ENCODE measurements around the gene ROR1. TPM values are rescaled to one million over a fixed set of nuclear protein-coding genes. Genes with fewer than 3 reads are reported as not detected.

The ROR1 gene
- polyA plus RNA-seq, 3 donors from 2014 or later: 1.1 to 3.3 (median 1.2) TPM

- no peaks in the 10 kb centered on the region for H3K4me1 Mint-ChIP-seq
- H3K27me3 Mint-ChIP-seq (ENCODE audit: low read depth in 3 of 3): peaks cover 0 to 8% (median 0%) of the 10 kb centered on the region in 3 donors
- H3K9me3 Mint-ChIP-seq: no peaks in the 10 kb centered on the region
- peak; percentile 25 to 48 (median 47) for DNase-seq
- H3K27ac Mint-ChIP-seq: no peak overlapping the region
- H3K36me3 Mint-ChIP-seq: no peaks in the 10 kb centered on the region
- H3K4me3 Mint-ChIP-seq: no peak overlapping the region
Measured at GRCh38 chr1:64136752-64137411, 363.1 kb downstream of the ROR1 start.

- Mint-ChIP-seq H3K27me3 (ENCODE audit: low read depth in 3 of 3) (peaks cover 0 to 8% (median 0%) of the 10 kb centered on the region in 3 donors), H3K4me3 (no peak overlapping the region), H3K36me3 (no peaks in the 10 kb centered on the region), H3K27ac (no peak overlapping the region), H3K4me1 (no peaks in the 10 kb centered on the region), H3K9me3 (no peaks in the 10 kb centered on the region)
- DNase-seq: no peak
Measured at GRCh38 chr1:64137412-64137803, 363.6 kb downstream of the ROR1 start.

DNA sequence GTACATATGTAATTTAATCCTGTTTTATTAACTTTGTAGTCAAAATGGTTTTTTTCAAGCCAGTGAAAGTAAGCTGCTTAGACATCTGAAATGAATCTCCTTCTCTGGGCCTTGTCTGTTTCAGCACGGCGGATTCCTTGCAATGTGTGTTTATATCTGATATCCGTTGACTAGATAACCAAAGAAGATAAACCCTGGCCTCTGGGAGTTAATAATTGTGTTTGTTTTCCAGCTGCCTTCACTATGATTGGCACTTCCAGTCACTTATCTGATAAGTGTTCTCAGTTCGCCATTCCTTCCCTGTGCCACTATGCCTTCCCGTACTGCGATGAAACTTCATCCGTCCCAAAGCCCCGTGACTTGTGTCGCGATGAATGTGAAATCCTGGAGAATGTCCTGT is 366.1 kb downstream of the ROR1 start:
- Mint-ChIP-seq H3K4me3 (no peak overlapping the region), H3K27ac (no peak overlapping the region), H3K4me1 (no peaks in the 10 kb centered on the region), H3K36me3 (no peaks in the 10 kb centered on the region), H3K27me3 (ENCODE audit: low read depth in 3 of 3) (peaks cover 2 to 3% (median 3%) of the 10 kb centered on the region in 3 donors), H3K9me3 (no peaks in the 10 kb centered on the region)
- no peak for DNase-seq

GRCh38 chr1:64140596-64140995 is 366.8 kb downstream of the ROR1 start:
- DNase-seq: no peak
- H3K36me3 Mint-ChIP-seq: no peaks in the 10 kb centered on the region
- peaks cover 2 to 5% (median 3%) of the 10 kb centered on the region in 3 donors for H3K27me3 Mint-ChIP-seq (ENCODE audit: low read depth in 3 of 3)
- H3K4me1 Mint-ChIP-seq: no peaks in the 10 kb centered on the region
- H3K4me3 Mint-ChIP-seq: no peak overlapping the region
- no peak overlapping the region for H3K27ac Mint-ChIP-seq
- no peaks in the 10 kb centered on the region for H3K9me3 Mint-ChIP-seq

GRCh38 chr1:64147045-64147724 is 373.4 kb downstream of the ROR1 start:
- Mint-ChIP-seq H3K27me3 (ENCODE audit: low read depth in 3 of 3) (peaks cover 0 to 9% (median 8%) of the 10 kb centered on the region in 3 donors), H3K4me3 (no peak overlapping the region), H3K4me1 (no peaks in the 10 kb centered on the region)

DNA sequence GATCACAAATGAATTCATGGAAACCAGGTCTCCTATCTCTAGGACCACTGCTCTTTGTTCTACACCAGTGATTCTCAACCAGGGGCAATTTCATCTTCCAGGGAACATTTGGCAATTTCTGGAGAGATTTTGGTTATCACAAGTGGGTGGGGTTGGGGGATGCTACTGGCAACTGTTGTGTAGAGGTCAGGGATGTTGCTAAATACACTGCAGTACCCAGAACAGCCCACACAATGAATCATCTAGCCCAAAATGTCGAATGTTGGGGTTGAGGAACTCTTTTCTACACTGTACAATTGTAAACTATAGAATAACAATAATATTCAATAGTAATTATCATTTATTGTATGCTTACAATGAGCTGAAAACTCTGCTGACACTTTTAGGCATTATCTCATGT is 373.9 kb downstream of the ROR1 start:
- H3K27ac Mint-ChIP-seq: no peak overlapping the region
- H3K9me3 Mint-ChIP-seq: no peaks in the 10 kb centered on the region
- H3K27me3 Mint-ChIP-seq (ENCODE audit: low read depth in 3 of 3): peaks cover 0 to 9% (median 8%) of the 10 kb centered on the region in 3 donors
- H3K4me1 Mint-ChIP-seq: no peaks in the 10 kb centered on the region
- no peak for DNase-seq
- H3K36me3 Mint-ChIP-seq: no peaks in the 10 kb centered on the region
- H3K4me3 Mint-ChIP-seq: no peak overlapping the region

More at GRCh38 chr1:64147045-64147724, 373.4 kb downstream of the ROR1 start:
- Mint-ChIP-seq H3K27ac (no peak overlapping the region), H3K36me3 (no peaks in the 10 kb centered on the region), H3K9me3 (no peaks in the 10 kb centered on the region)
- DNase-seq: no peak

- no peaks in the 10 kb centered on the region for H3K9me3 Mint-ChIP-seq
- H3K27ac Mint-ChIP-seq: no peak overlapping the region
- peaks cover 0 to 6% (median 4%) of the 10 kb centered on the region in 3 donors for H3K27me3 Mint-ChIP-seq (ENCODE audit: low read depth in 3 of 3)
- H3K4me3 Mint-ChIP-seq: no peak overlapping the region
- H3K36me3 Mint-ChIP-seq: no peaks in the 10 kb centered on the region
- DNase-seq: no peak
- H3K4me1 Mint-ChIP-seq: no peaks in the 10 kb centered on the region
Measured at GRCh38 chr1:64150266-64150665, 376.4 kb downstream of the ROR1 start.

GRCh38 chr1:64150729-64151230 is 377.0 kb downstream of the ROR1 start:
- H3K36me3 Mint-ChIP-seq: no peaks in the 10 kb centered on the region
- H3K27ac Mint-ChIP-seq: no peak overlapping the region
- H3K9me3 Mint-ChIP-seq: no peaks in the 10 kb centered on the region
- H3K4me1 Mint-ChIP-seq: no peaks in the 10 kb centered on the region
- no peak for DNase-seq
- peaks cover 0 to 6% (median 4%) of the 10 kb centered on the region in 3 donors for H3K27me3 Mint-ChIP-seq (ENCODE audit: low read depth in 3 of 3)
- no peak overlapping the region for H3K4me3 Mint-ChIP-seq

GRCh38 chr1:64155278-64155677 is 381.5 kb downstream of the ROR1 start:
- Mint-ChIP-seq H3K4me3 (no peak overlapping the region), H3K27ac (no peak overlapping the region), H3K36me3 (no peaks in the 10 kb centered on the region), H3K9me3 (no peaks in the 10 kb centered on the region), H3K27me3 (ENCODE audit: low read depth in 3 of 3) (peaks cover 0 to 2% (median 0%) of the 10 kb centered on the region in 3 donors), H3K4me1 (no peaks in the 10 kb centered on the region)
- DNase-seq: no peak

- DNase-seq: no peak
- Mint-ChIP-seq H3K27ac (no peak overlapping the region), H3K4me3 (no peak overlapping the region), H3K27me3 (ENCODE audit: low read depth in 3 of 3) (peaks cover 0 to 8% (median 1%) of the 10 kb centered on the region in 3 donors), H3K4me1 (no peaks in the 10 kb centered on the region), H3K9me3 (no peaks in the 10 kb centered on the region), H3K36me3 (no peaks in the 10 kb centered on the region)
Measured at GRCh38 chr1:64161357-64161941, 387.6 kb downstream of the ROR1 start.

- H3K4me1 Mint-ChIP-seq: no peaks in the 10 kb centered on the region
- no peak overlapping the region for H3K27ac Mint-ChIP-seq
- H3K36me3 Mint-ChIP-seq: no peaks in the 10 kb centered on the region
- DNase-seq: no peak
- H3K4me3 Mint-ChIP-seq: no peak overlapping the region
- H3K27me3 Mint-ChIP-seq (ENCODE audit: low read depth in 3 of 3): peaks cover 0 to 7% (median 1%) of the 10 kb centered on the region in 3 donors
- H3K9me3 Mint-ChIP-seq: no peaks in the 10 kb centered on the region
Measured at GRCh38 chr1:64162151-64162550, 388.3 kb downstream of the ROR1 start.

DNA sequence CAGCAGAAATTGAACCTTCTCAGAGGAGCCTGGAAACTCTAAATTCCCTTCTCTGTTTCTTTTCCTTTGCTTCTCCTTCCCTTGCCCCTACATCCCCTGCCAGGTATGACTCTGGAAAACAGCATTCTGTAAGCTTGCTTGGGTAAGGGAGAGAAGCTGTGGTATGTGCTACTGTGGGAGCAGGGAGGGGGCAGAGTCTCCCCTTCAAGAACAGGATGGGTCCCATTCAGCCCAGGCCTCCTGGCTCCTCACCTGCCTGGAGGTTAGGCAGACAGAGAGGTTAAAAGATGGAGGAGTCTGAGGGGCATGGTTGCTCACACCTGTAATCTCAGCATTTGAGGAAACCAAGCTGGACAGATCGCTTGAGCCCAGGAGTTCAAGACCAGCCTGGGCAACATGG is 389.0 kb downstream of the ROR1 start:
- no peaks in the 10 kb centered on the region for H3K36me3 Mint-ChIP-seq
- no peaks in the 10 kb centered on the region for H3K9me3 Mint-ChIP-seq
- peaks cover 0 to 7% (median 1%) of the 10 kb centered on the region in 3 donors for H3K27me3 Mint-ChIP-seq (ENCODE audit: low read depth in 3 of 3)
- H3K4me3 Mint-ChIP-seq: no peak overlapping the region
- no peak overlapping the region for H3K27ac Mint-ChIP-seq
- H3K4me1 Mint-ChIP-seq: no peaks in the 10 kb centered on the region
- DNase-seq: no peak

- no peaks in the 10 kb centered on the region for H3K4me1 Mint-ChIP-seq
- H3K27me3 Mint-ChIP-seq (ENCODE audit: low read depth in 3 of 3): peaks cover 0 to 7% (median 2%) of the 10 kb centered on the region in 3 donors
- no peaks in the 10 kb centered on the region for H3K9me3 Mint-ChIP-seq
- no peak for DNase-seq
- H3K27ac Mint-ChIP-seq: no peak overlapping the region
- H3K4me3 Mint-ChIP-seq: no peak overlapping the region
- H3K36me3 Mint-ChIP-seq: no peaks in the 10 kb centered on the region
Measured at GRCh38 chr1:64163431-64163830, 389.6 kb downstream of the ROR1 start.

DNA sequence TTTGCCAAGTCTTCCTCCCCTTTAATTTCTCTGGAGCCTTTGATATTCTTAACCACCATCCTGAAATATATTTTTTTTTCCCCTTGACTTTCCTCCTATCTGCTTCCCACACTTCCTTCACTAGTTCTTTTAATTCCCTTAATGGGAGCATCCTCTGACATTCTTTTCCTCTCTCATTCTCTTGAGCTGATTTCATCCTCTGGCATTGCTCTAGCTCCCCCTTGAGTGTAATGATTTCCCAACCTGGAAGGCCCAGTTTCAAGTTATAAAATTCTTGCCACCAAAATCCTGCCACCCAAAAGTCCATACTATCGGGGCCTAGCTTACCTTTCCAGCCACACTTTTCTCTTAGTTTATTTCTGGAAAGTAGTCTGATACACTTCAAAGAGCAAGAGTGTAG is 390.2 kb downstream of the ROR1 start:
- no peaks in the 10 kb centered on the region for H3K4me1 Mint-ChIP-seq
- H3K27ac Mint-ChIP-seq: no peak overlapping the region
- H3K27me3 Mint-ChIP-seq (ENCODE audit: low read depth in 3 of 3): peaks cover 0 to 7% (median 6%) of the 10 kb centered on the region in 3 donors
- no peaks in the 10 kb centered on the region for H3K36me3 Mint-ChIP-seq
- no peak for DNase-seq
- no peak overlapping the region for H3K4me3 Mint-ChIP-seq
- no peaks in the 10 kb centered on the region for H3K9me3 Mint-ChIP-seq
